ENCODE data around the gene NSF. TPM values are rescaled to one million over a fixed set of nuclear protein-coding genes. Genes with fewer than 3 reads are reported as not detected.

NSF gene
- total RNA-seq, 1 experiment from 2014 or later, result 56.5 TPM

- in situ Hi-C loops (cut with HindIII; ENCODE audit: low pct_unique_long_range_greater_than_20kb, low sequenced_read_pairs) (no loop called here), intact Hi-C loops (cut with micrococcal nuclease; ENCODE audit: unreplicated experiment) (no loop called here)
- Histone ChIP-seq H3K27me3 (ENCODE audit: control insufficient read depth, insufficient read depth, low read length) (no peaks in the 10 kb centered on the region), H3K9me3 (ENCODE audit: control insufficient read depth, insufficient read depth, low read depth, low read length) (no peaks in the 10 kb centered on the region), H3K4me1 (ENCODE audit: control insufficient read depth, insufficient read depth, low read length) (no peaks in the 10 kb centered on the region), H3K4me3 (ENCODE audit: low read depth in 2 of 2, low read length in 2 of 2) (no peak overlapping the region), H3K27ac (ENCODE audit: low read length) (no peak overlapping the region), H3K36me3 (ENCODE audit: control insufficient read depth, insufficient read depth, low read length) (no peaks in the 10 kb centered on the region)
- DNase-seq (ENCODE audit: low read depth, low spot score) (no peak), ATAC-seq (no peak)
- no TSS peak for BruUV-seq (replicated peaks)
- CTCF ChIA-PET, result no interaction called here
- POLR2A ChIA-PET, result no interaction called here
- TF ChIP-seq SIN3A (IDR thresholded peaks at IDR 0.05; ENCODE audit: borderline replicate concordance, insufficient read depth, low read depth, low read length) (no peak), POLR2AphosphoS5 (IDR thresholded peaks at IDR 0.05; ENCODE audit: low read depth, low read length) (no peak), TCF7L2 (IDR thresholded peaks at IDR 0.05; ENCODE audit: low read depth, low read length) (no peak), REST (IDR thresholded peaks at IDR 0.05; ENCODE audit: insufficient read depth in 1 of 2, low read depth in 2 of 2, low read length in 1 of 2) (no peak)
Measured at GRCh38 chr17:46803544-46803943, 213.1 kb downstream of the NSF start.

- ATAC-seq (no peak), DNase-seq (ENCODE audit: low read depth, low spot score) (no peak)
- TF ChIP-seq TCF7L2 (IDR thresholded peaks at IDR 0.05; ENCODE audit: low read depth, low read length), result no peak
- TF ChIP-seq SIN3A (IDR thresholded peaks at IDR 0.05; ENCODE audit: borderline replicate concordance, insufficient read depth, low read depth, low read length), result no peak
- no peak for TF ChIP-seq REST (IDR thresholded peaks at IDR 0.05; ENCODE audit: insufficient read depth in 1 of 2, low read depth in 2 of 2, low read length in 1 of 2)
- no peak for TF ChIP-seq POLR2AphosphoS5 (IDR thresholded peaks at IDR 0.05; ENCODE audit: low read depth, low read length)
- no peak for TF ChIP-seq CTCF (IDR thresholded peaks at IDR 0.05)
- no TSS peak for BruUV-seq (replicated peaks)
- Histone ChIP-seq H3K4me3 (ENCODE audit: low read depth in 2 of 2, low read length in 2 of 2) (no peak overlapping the region), H3K4me1 (ENCODE audit: control insufficient read depth, insufficient read depth, low read length) (no peaks in the 10 kb centered on the region), H3K27ac (ENCODE audit: low read length) (no peak overlapping the region), H3K36me3 (ENCODE audit: control insufficient read depth, insufficient read depth, low read length) (no peaks in the 10 kb centered on the region), H3K9me3 (ENCODE audit: control insufficient read depth, insufficient read depth, low read depth, low read length) (no peaks in the 10 kb centered on the region), H3K27me3 (ENCODE audit: control insufficient read depth, insufficient read depth, low read length) (no peaks in the 10 kb centered on the region)
- in situ Hi-C loops (cut with HindIII; ENCODE audit: low pct_unique_long_range_greater_than_20kb, low sequenced_read_pairs) (no loop called here), intact Hi-C loops (cut with micrococcal nuclease; ENCODE audit: unreplicated experiment) (no loop called here)
- ChIA-PET CTCF (interaction anchor here (0.7 kb wide), 1 partner anchor 24 kb away, joined by 8 read pairs; no protein-coding TSS in a partner anchor), POLR2A (no interaction called here)
Measured at GRCh38 chr17:46805771-46806170, 215.3 kb downstream of the NSF start.

Other genes starting within 250 kb of the NSF start
- 12.7 TPM for gene ARL17B, start 228.9 kb upstream of the NSF start, total RNA-seq (2021; ENCODE audit: unreplicated experiment)
- gene LRRC37A2, start 78.2 kb upstream of the NSF start, total RNA-seq (2021; ENCODE audit: unreplicated experiment), result 8.1 TPM
- 12.5 TPM for gene ARL17A, start 11.0 kb upstream of the NSF start, total RNA-seq (2021; ENCODE audit: unreplicated experiment)
- gene WNT3, start 228.0 kb downstream of the NSF start, total RNA-seq (2021; ENCODE audit: unreplicated experiment), result 3.4 TPM

Measured in Panc1 (cell line).